Measurements from ENCODE around the gene ABCB1.

Gene ABCB1

DNA sequence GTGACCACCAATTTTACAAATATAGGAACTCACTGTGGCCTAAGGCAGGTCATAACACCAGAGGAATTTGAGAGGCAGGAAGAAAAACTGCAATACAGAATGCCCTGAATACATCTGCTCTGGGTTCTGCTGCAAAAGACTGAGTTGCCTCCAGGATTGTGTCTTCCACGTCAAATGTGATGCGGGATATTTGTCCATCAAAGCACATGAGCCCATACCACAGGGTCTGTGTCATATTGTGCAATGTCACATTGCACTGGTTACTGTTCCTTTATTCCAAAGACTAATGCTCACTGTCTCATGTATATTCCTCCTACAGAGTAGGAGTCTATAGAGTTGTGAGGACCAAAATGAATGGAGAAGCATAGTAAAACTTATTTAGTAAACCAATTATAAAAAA lies 66.6 kb downstream of the ABCB1 start:
- DNase-seq (ENCODE audit: low spot score): no peak
- TF ChIP-seq, protein P1, sequence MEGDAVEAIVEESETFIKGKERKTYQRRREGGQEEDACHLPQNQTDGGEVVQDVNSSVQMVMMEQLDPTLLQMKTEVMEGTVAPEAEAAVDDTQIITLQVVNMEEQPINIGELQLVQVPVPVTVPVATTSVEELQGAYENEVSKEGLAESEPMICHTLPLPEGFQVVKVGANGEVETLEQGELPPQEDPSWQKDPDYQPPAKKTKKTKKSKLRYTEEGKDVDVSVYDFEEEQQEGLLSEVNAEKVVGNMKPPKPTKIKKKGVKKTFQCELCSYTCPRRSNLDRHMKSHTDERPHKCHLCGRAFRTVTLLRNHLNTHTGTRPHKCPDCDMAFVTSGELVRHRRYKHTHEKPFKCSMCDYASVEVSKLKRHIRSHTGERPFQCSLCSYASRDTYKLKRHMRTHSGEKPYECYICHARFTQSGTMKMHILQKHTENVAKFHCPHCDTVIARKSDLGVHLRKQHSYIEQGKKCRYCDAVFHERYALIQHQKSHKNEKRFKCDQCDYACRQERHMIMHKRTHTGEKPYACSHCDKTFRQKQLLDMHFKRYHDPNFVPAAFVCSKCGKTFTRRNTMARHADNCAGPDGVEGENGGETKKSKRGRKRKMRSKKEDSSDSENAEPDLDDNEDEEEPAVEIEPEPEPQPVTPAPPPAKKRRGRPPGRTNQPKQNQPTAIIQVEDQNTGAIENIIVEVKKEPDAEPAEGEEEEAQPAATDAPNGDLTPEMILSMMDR (conservative IDR thresholded peaks at IDR 0.05; ENCODE audit: low read depth): no peak
- H3K27ac ChIP-seq: no peak overlapping the region
- POLR2A ChIA-PET (ENCODE audit: low non-redundant PET): no interaction called here
- CTCF ChIA-PET: no interaction called here

DNA sequence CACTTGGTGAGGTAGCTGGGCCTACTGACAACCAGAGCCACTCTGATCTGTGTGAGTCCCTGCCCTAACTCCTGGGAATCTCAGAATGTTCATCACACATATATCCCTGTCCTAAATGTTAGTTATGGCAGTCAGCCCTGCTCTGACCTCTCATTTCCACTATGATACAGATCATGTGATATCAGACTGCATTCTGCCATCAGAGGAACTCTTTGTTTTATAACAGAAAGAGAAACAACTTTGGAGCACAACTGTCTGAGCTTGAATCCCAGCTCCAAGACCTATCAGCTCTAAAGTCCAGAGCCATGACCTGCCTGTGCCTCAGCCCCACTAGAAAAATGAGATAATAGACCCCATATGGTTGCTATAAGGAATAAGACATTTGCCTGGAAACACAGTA lies 70.6 kb downstream of the ABCB1 start:
- POLR2A ChIA-PET (ENCODE audit: low non-redundant PET): interaction anchor here (0.7 kb wide), 1 partner anchor 185 kb away, joined by 5 read pairs; no protein-coding TSS in a partner anchor
- TF ChIP-seq, protein P1 (conservative IDR thresholded peaks at IDR 0.05; ENCODE audit: low read depth): no peak
- CTCF ChIA-PET: interaction anchor here (0.6 kb wide), 1 partner anchor 21 kb away, joined by 5 read pairs; no protein-coding TSS in a partner anchor
- no peak for DNase-seq (ENCODE audit: low spot score)
- no peak overlapping the region for H3K27ac ChIP-seq

DNA sequence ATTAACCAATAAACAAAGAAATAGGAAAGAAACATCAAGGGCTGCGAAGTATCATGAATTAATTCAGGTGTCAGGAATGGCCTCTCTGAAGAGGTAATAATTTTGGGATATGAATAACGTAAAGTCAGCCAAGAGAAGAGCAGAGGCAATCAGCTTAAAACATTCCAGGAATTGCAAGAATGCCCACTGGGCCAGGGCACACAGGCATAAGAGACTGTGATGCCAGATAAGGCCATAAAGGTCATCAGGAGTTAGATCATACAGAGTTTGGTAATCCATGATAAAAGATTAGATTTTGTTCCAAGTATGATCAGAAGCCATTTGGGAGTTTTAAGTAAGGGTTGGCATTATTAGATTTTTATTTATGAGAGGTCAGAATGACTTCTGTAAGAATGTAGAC lies 72.0 kb downstream of the ABCB1 start:
- no peak for DNase-seq (ENCODE audit: low spot score)
- no peak overlapping the region for H3K27ac ChIP-seq
- ChIA-PET POLR2A (ENCODE audit: low non-redundant PET) (no interaction called here), CTCF (no interaction called here)
- TF ChIP-seq, protein P1 (conservative IDR thresholded peaks at IDR 0.05; ENCODE audit: low read depth): no peak

DNA sequence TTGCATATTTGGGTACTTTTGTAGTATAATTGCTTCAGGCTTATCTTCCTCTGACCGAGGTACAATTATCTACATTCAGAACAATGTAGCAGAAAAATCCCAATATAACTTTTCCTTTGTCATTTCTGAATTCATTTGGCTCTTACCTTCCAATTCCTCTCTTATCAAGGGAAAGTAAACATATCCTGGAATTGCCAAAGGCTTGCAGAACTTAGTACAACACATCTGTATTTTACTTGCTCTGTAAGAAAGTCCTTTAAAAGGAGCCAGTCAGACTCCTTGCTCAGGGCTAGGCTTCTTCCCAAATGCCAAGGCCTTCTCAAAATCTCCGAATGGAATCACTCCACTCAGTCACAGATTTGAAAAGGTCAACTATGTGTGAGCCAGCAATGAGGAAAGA lies 81.9 kb downstream of the ABCB1 start:
- TF ChIP-seq, protein P1 (conservative IDR thresholded peaks at IDR 0.05; ENCODE audit: low read depth): no peak
- ChIA-PET CTCF (interaction anchor here (0.6 to 0.7 kb wide), 2 partner anchors 90 to 292 kb away, joined by 3 read pairs; no protein-coding TSS in a partner anchor), POLR2A (ENCODE audit: low non-redundant PET) (no interaction called here)
- H3K27ac ChIP-seq: no peak overlapping the region
- DNase-seq (ENCODE audit: low spot score): no peak

DNA sequence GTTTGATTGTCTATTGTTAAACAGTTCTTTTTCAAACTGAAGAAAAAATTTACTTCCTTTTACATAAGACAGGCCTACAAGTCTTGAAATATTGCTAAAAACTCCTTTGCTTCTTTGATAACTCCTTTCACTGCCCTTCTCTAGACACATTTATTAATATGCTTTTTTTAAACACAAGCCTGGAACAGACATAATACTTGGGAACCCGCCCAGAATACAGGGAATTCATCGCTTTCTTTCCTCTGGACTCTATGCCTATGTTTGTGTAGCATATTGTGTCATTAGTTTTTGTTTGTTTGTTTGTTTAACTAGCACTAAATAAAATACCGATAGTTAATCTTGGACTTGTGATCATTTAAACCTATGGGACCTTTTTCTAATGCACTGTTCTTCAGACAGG lies 82.8 kb downstream of the ABCB1 start:
- DNase-seq (ENCODE audit: low spot score): no peak
- POLR2A ChIA-PET (ENCODE audit: low non-redundant PET): no interaction called here
- TF ChIP-seq, protein P1 (conservative IDR thresholded peaks at IDR 0.05; ENCODE audit: low read depth): no peak
- CTCF ChIA-PET: interaction anchor here (0.6 kb wide), 1 partner anchor 293 kb away, joined by 3 read pairs; no protein-coding TSS in a partner anchor
- H3K27ac ChIP-seq: no peak overlapping the region

DNA sequence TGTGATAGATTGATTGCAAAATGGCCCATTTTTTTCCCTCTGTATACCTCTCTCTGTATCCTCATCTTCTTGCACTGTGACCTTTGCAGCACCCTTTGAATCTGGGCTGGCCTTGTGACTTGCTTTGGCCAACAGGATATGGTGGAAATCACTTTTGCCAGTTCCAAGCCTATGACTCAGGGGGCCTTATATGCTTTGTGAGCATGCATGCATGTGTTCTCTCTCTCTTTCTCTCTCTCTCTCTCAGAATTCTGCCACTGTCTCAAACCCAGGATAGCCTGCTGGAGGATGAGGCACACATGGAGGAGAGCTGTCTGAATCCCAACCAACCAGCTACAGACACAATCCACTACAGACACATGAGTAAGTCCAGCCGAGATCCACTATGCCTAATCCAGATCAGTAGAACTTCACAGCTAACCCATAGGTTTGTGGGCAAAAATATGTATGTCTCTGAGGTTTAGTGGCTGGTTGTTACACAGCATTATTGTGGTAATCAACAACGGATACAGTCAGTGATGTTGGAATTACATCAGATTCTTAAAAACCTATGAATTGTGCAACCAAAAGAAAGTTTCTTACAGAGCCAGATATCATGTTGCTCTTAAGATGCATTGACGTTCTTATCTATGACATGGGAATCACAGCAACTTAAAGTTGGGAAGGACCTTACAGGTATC lies 83.4 kb downstream of the ABCB1 start:
- H3K27ac ChIP-seq: no peak overlapping the region
- POLR2A ChIA-PET (ENCODE audit: low non-redundant PET): no interaction called here
- CTCF ChIA-PET: no interaction called here
- TF ChIP-seq, protein P1 (conservative IDR thresholded peaks at IDR 0.05; ENCODE audit: low read depth): no peak
- DNase-seq (ENCODE audit: low spot score): no peak
